ENCODE data around the gene CDH13. TPM values are rescaled to one million over a fixed set of nuclear protein-coding genes. Genes with fewer than 3 reads are reported as not detected.

CDH13 gene
- total and polyA plus RNA-seq, 9 of the 15 experiments (the other 6 are each of a cell fraction or from before 2014, with no cell fraction given): 0.03 TPM; not detected in 8

DNA sequence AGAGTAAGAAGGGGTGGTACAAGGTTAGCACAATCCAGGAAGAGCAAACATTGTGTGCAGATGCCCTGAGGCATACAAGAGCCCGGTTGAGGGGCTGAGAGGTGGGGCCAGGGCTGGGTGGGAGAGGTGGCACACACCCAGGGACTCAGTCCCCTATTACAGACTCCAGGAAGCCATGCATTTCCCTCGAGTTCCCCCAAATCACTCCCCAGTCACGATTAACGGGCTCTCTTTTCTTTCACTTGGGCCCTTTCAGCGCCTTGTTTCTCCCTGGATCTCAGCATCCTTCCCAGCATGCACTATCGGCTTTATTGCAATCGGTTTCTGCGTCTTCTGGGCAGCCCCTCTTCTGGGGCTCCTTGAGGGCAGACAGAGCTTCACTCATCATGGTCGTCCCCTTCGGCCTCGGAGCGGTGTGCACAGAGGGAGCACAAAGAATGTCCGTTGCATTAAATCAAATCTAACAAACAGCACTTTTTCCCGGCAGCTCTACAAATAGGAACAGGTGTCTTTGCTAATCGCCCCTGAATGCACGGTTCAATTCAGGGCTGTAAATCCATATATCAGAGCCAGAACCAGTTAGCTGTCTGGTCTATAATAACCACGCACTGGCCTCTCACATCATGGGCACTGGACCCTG, 996.4 kb downstream of the CDH13 start:
- Histone ChIP-seq H3K27me3 (ENCODE audit: control insufficient read depth in 2 of 2, insufficient read depth in 2 of 2, low read length in 2 of 2) (peaks cover 33 to 58% of the 10 kb centered on the region in 2 experiments; a peak in 4 of 5 replicates), H3K4me2 (ENCODE audit: insufficient read depth, low read length) (no peak overlapping the region), H3K79me2 (ENCODE audit: control insufficient read depth, insufficient read depth, low read length) (no peaks in the 10 kb centered on the region), H3K36me3 (ENCODE audit: control insufficient read depth, insufficient read depth, low read length) (no peaks in the 10 kb centered on the region), H3K9me3 (replicated peaks; ENCODE audit: control insufficient read depth, insufficient read depth, low read depth, low read length) (no peaks in the 10 kb centered on the region), H3K9ac (ENCODE audit: insufficient read depth in 1 of 2, low read depth in 2 of 2, low read length in 2 of 2) (no peak overlapping the region), H4K20me1 (replicated peaks; ENCODE audit: control insufficient read depth, insufficient read depth, low read length) (no peaks in the 10 kb centered on the region; the same call in 1 of the 2 replicates), H3K4me3 (no peak overlapping the region), H3K9me1 (ENCODE audit: control insufficient read depth, insufficient read depth, low read length) (no peaks in the 10 kb centered on the region), H3K27ac (ENCODE audit: extremely low read depth, low read depth, low read length) (no peak overlapping the region), H2AFZ (ENCODE audit: low read depth, low read length) (no peak overlapping the region), H3K4me1 (replicated peaks in 1 of 2; ENCODE audit: control insufficient read depth in 2 of 2, insufficient read depth in 2 of 2, low read length in 2 of 2) (no peaks in the 10 kb centered on the region)
- ATAC-seq: no peak
- POLR2A ChIA-PET: no interaction called here
- intact Hi-C loops (cut with micrococcal nuclease) (no loop called here), in situ Hi-C loops (cut with MboI) (no loop called here)
- no peak for TF ChIP-seq SREBF2 (CRISPR knock-in tag; IDR thresholded peaks at IDR 0.05)
- TF ChIP-seq, protein P1, sequence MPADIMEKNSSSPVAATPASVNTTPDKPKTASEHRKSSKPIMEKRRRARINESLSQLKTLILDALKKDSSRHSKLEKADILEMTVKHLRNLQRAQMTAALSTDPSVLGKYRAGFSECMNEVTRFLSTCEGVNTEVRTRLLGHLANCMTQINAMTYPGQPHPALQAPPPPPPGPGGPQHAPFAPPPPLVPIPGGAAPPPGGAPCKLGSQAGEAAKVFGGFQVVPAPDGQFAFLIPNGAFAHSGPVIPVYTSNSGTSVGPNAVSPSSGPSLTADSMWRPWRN (IDR thresholded peaks at IDR 0.05; ENCODE audit: low read depth): no peak
- no peak for TF ChIP-seq SMAD3 (CRISPR knock-in tag; conservative IDR thresholded peaks at IDR 0.05)
- TF ChIP-seq, protein P2, sequence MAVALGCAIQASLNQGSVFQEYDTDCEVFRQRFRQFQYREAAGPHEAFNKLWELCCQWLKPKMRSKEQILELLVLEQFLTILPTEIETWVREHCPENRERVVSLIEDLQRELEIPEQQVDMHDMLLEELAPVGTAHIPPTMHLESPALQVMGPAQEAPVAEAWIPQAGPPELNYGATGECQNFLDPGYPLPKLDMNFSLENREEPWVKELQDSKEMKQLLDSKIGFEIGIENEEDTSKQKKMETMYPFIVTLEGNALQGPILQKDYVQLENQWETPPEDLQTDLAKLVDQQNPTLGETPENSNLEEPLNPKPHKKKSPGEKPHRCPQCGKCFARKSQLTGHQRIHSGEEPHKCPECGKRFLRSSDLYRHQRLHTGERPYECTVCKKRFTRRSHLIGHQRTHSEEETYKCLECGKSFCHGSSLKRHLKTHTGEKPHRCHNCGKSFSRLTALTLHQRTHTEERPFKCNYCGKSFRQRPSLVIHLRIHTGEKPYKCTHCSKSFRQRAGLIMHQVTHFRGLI (CRISPR knock-in tag; IDR thresholded peaks at IDR 0.05): no peak
- DNase-seq (ENCODE audit: extremely low read depth in 1 of 4, low spot score in 3 of 4): no peak
- CTCF ChIA-PET (ENCODE audit: low intra/inter-chr PET ratio): no interaction called here
- FAIRE-seq: no peak
- 2% methylated on average over 17 of the region's 17 CpGs for WGBS (ENCODE audit: insufficient coverage, low coverage, missing lambda C conversion rate)
- BruUV-seq (replicated peaks): no TSS peak

All from K562 (cell line).